ENCODE results near the gene MXRA8.
A peak's percentile ranks its signal among the peaks of the same experiment; 100 is the strongest.
"Not testable (repeated sequence)": the region's sequence is repeated elsewhere in the genome, so short reads cannot be mapped to it uniquely, and the experiment has no call there.

Gene MXRA8

GRCh38 chr1:1358433-1359271, at the start of gene MXRA8:
TSS of gene MXRA8 (minus strand) at chr1:1358555. CDS start at chr1:1358504, 51 bp downstream.
- no peak for DNase-seq

GRCh38 chr1:1407636-1408318, 49.4 kb upstream of the MXRA8 start:
- peak; percentile 32 for DNase-seq

- peak; percentile 100 for DNase-seq
Measured at GRCh38 chr1:1406821-1407635, 48.7 kb upstream of the MXRA8 start, which contains the start of gene MRPL20. TSS of gene MRPL20 (minus strand) at chr1:1407293. CDS start at chr1:1407217, 76 bp downstream.

- peak; percentile 56 for DNase-seq
Measured at GRCh38 chr1:1406101-1406820, 47.9 kb upstream of the MXRA8 start.

- no peak for DNase-seq
Measured at GRCh38 chr1:1403653-1404052, 45.3 kb upstream of the MXRA8 start.

GRCh38 chr1:1402901-1403392, 44.6 kb upstream of the MXRA8 start:
- not testable (repeated sequence) for DNase-seq

- DNase-seq = peak; percentile 85
Measured at GRCh38 chr1:1402072-1402900, 43.9 kb upstream of the MXRA8 start.

GRCh38 chr1:1401457-1402010, 43.2 kb upstream of the MXRA8 start:
- no peak for DNase-seq

- DNase-seq = no peak
Measured at GRCh38 chr1:1400576-1401456, 42.5 kb upstream of the MXRA8 start.

- DNase-seq = peak; percentile 77
Measured at GRCh38 chr1:1399872-1400575, 41.7 kb upstream of the MXRA8 start.

- peak; percentile 100 for DNase-seq
Measured at GRCh38 chr1:1399187-1399871, 41.0 kb upstream of the MXRA8 start, which contains the start of gene CCNL2. TSS of gene CCNL2 (minus strand) at chr1:1399335. CDS start at chr1:1399306, 29 bp downstream.

GRCh38 chr1:1398677-1399186, 40.4 kb upstream of the MXRA8 start:
- no peak for DNase-seq

- peak; percentile 29 for DNase-seq
Measured at GRCh38 chr1:1397839-1398523, 39.6 kb upstream of the MXRA8 start.

GRCh38 chr1:1395166-1395565, 36.8 kb upstream of the MXRA8 start:
- no peak for DNase-seq

- no peak for DNase-seq
Measured at GRCh38 chr1:1394116-1394515, 35.8 kb upstream of the MXRA8 start.

- DNase-seq = no peak
Measured at GRCh38 chr1:1393428-1393827, 35.1 kb upstream of the MXRA8 start.

- DNase-seq = no peak
Measured at GRCh38 chr1:1393014-1393413, 34.7 kb upstream of the MXRA8 start.

GRCh38 chr1:1391225-1391624, 32.9 kb upstream of the MXRA8 start:
- DNase-seq = no peak

Measured in NCI-H510A treated with DMSO at 0.1 percent for 48 hours (cell line).